ENCODE results near the gene OR10A4. TPM values are rescaled to one million over a fixed set of nuclear protein-coding genes. Genes with fewer than 3 reads are reported as not detected.
"Not testable (repeated sequence)": the region's sequence is repeated elsewhere in the genome, so short reads cannot be mapped to it uniquely, and the experiment has no call there.

The OR10A4 gene
- total and polyA plus RNA-seq, 5 donors: not detected

DNA sequence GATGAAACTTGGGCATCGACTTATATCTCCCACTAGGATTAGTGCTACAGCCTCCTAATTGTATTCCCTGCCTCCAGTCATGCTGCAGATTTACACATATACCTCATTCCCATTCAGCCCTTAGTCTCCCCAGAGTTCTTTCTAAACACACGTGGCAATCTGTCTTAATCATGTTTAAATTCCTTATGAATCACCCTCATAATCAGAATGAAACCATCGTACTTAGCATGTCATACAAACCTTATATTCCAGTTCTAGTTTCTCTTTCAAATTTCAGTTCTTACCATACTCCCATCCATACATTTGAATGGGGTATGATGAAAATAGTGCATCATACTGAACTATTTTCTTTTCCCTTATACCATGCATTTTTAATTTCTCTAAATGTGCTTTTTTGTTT is 19.6 kb upstream of the OR10A4 start:
- H3K27ac ChIP-seq (ENCODE audit: low read length): no peak overlapping the region
- ATAC-seq (no peak), DNase-seq (no peak)
- H3K4me3 ChIP-seq (ENCODE audit: low read length): no peak overlapping the region
- no peaks in the 10 kb centered on the region for H3K4me1 ChIP-seq (ENCODE audit: control insufficient read depth, insufficient read depth, low read length)
- no peaks in the 10 kb centered on the region for H3K9me3 ChIP-seq (ENCODE audit: control insufficient read depth, low read length)
- WGBS: 66% methylated on average over 3 of the region's 3 CpGs
- no peaks in the 10 kb centered on the region for H3K27me3 ChIP-seq (ENCODE audit: control insufficient read depth, insufficient read depth)
- intact Hi-C loops (cut with DNase I): no loop called here

DNA sequence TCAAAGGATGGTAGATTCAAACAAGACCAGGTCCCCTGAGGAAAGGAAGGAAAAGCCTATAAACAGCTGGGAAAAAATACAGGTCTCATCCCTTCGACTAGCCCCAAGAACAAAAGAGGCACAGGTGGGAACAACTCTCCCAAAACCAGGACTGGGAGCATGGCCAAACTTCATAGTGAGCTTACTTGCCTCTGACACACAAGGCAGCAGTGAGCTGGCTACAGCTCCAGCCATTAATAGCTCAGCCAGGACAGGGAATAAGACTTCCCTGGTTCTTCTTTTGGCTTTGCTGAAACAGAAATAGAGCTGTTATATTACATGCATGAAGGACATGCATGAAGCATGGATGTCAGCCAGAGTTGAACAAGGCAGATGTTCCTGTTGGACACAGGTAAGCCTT is 13.5 kb upstream of the OR10A4 start, which contains the start of gene OR10A2:
Gene OR10A2, plus strand, starts transcription at position 97 of the 400 bp plus-strand sequence. CDS start 6,698 bp downstream, outside the sequence.
- H3K27ac ChIP-seq (ENCODE audit: low read length): no peak within 1 kb of the TSS
- no peak within 1 kb of the TSS for H3K4me3 ChIP-seq (ENCODE audit: low read length)
- no peaks in the 10 kb centered on the region for H3K9me3 ChIP-seq (ENCODE audit: control insufficient read depth, low read length)
- peak in 1 of 2 donors; percentile 41 for ATAC-seq
- intact Hi-C loops (cut with DNase I): no loop called here
- no peaks in the 10 kb centered on the region for H3K27me3 ChIP-seq (ENCODE audit: control insufficient read depth, insufficient read depth)
- DNase-seq: no peak
- 41% methylated on average over 1 of the region's 1 CpG for WGBS
- no peaks in the 10 kb centered on the region for H3K4me1 ChIP-seq (ENCODE audit: control insufficient read depth, insufficient read depth, low read length)

DNA sequence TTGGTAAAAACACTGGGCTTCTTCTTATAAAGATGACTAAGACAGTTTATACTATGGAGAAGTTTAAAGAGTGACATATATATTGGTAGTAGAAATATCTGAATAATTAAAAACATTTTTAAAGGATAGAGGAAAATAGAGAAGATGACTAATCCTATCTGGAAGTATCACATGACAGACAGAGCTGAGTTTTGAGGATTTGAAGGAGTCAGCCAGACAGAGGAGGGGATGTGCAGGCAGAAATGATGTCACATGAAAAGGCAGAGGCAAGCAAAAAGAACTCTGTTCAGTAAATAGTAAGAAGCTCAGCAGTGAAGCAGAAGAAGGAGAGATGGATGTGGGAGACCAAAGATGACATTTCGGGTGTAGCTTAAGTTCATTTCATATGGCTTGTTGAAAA is 12.0 kb upstream of the OR10A4 start:
- Histone ChIP-seq H3K4me1 (ENCODE audit: control insufficient read depth, insufficient read depth, low read length) (no peaks in the 10 kb centered on the region), H3K27me3 (ENCODE audit: control insufficient read depth, insufficient read depth) (no peaks in the 10 kb centered on the region), H3K9me3 (ENCODE audit: control insufficient read depth, low read length) (no peaks in the 10 kb centered on the region), H3K4me3 (ENCODE audit: low read length) (no peak overlapping the region), H3K27ac (ENCODE audit: low read length) (no peak overlapping the region)
- ATAC-seq (no peak), DNase-seq (no peak)
- intact Hi-C loops (cut with DNase I): no loop called here
- WGBS: 87% methylated on average over 1 of the region's 1 CpG

DNA sequence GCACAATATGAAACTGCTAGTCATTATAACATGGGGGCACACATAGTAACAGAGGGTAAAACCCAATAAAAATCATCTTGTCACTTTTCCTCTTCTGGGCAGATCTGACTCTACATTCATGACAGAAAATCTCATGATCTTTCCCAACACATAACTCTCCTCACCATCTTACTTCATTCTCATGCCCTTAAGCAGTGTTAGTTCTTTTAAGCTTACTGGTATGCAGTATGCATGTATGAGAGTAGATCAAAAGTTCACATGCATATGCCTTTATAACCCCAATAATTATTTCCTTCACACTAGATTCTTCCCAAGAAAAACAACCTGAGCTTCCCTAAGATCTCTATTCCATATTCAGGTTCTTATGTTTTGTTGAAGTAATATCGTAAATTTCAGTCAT is 5.1 kb upstream of the OR10A4 start:
- 86% methylated on average over 1 of the region's 1 CpG for WGBS
- no peaks in the 10 kb centered on the region for H3K4me1 ChIP-seq (ENCODE audit: control insufficient read depth, insufficient read depth, low read length)
- H3K9me3 ChIP-seq (ENCODE audit: control insufficient read depth, low read length): no peaks in the 10 kb centered on the region
- H3K27me3 ChIP-seq (ENCODE audit: control insufficient read depth, insufficient read depth): no peaks in the 10 kb centered on the region
- ATAC-seq (no peak), DNase-seq (no peak)
- H3K4me3 ChIP-seq (ENCODE audit: low read length): no peak overlapping the region
- no peak overlapping the region for H3K27ac ChIP-seq (ENCODE audit: low read length)
- intact Hi-C loops (cut with DNase I): no loop called here

DNA sequence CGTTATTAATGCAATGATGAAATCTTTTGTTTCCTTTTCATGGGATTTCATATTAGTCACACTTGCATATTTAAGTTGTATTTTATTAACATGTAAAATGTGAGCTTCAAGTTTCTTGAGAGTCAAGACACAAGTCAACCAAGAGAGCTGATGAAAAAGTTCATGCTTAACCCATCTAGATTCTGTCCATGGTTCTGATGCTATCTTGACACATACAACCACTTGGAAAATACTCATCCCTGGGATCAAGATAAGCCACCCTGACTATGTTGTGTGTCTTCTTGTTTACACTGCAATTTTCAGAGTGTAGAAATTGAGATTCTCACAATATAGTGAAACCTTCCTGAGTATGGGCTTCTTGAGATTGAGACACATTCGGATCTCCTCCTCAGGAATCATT is 664 bp upstream of the OR10A4 start:
- DNase-seq (no peak), ATAC-seq (no peak)
- Histone ChIP-seq H3K27me3 (ENCODE audit: control insufficient read depth, insufficient read depth) (no peaks in the 10 kb centered on the region), H3K27ac (ENCODE audit: low read length) (no peak overlapping the region), H3K9me3 (ENCODE audit: control insufficient read depth, low read length) (no peaks in the 10 kb centered on the region), H3K4me1 (ENCODE audit: control insufficient read depth, insufficient read depth, low read length) (no peaks in the 10 kb centered on the region), H3K4me3 (ENCODE audit: low read length) (no peak overlapping the region)
- intact Hi-C loops (cut with DNase I): no loop called here
- 84% methylated on average over 2 of the region's 2 CpGs for WGBS

DNA sequence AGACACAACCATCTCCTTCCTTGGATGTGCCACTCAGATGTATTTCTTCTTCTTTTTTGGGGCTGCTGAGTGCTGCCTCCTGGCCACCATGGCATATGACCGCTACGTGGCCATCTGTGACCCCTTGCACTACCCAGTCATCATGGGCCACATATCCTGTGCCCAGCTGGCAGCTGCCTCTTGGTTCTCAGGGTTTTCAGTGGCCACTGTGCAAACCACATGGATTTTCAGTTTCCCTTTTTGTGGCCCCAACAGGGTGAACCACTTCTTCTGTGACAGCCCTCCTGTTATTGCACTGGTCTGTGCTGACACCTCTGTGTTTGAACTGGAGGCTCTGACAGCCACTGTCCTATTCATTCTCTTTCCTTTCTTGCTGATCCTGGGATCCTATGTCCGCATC is 489 bp downstream of the OR10A4 start:
- Histone ChIP-seq H3K27me3 (ENCODE audit: control insufficient read depth, insufficient read depth) (no peaks in the 10 kb centered on the region), H3K27ac (ENCODE audit: low read length) (no peak overlapping the region), H3K4me1 (ENCODE audit: control insufficient read depth, insufficient read depth, low read length) (no peaks in the 10 kb centered on the region), H3K4me3 (ENCODE audit: low read length) (no peak overlapping the region), H3K9me3 (ENCODE audit: control insufficient read depth, low read length) (no peaks in the 10 kb centered on the region)
- 71% methylated on average over 3 of the region's 3 CpGs for WGBS
- intact Hi-C loops (cut with DNase I): no loop called here
- DNase-seq: no peak
- ATAC-seq: no peak

DNA sequence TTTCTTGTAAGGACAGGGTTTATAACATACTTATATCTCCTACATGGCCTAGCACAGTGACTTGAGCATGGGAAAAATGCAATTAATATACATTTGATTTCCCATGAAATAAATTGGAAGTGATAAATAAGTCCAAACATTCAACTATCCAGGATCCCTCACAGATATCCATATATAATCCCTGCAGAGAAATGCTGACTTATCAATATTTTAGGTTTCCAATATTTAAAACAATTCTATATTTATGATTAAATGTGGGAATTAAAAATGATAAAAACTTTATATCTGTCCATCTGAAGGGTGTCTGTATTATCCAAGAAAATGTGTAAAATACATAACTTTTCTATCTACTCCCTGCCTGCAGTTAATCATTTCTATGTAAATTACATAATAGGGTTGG is 6.3 kb downstream of the OR10A4 start:
- Histone ChIP-seq H3K4me3 (ENCODE audit: low read length) (no peak overlapping the region), H3K27ac (ENCODE audit: low read length) (no peak overlapping the region), H3K4me1 (ENCODE audit: control insufficient read depth, insufficient read depth, low read length) (no peaks in the 10 kb centered on the region), H3K9me3 (ENCODE audit: control insufficient read depth, low read length) (no peaks in the 10 kb centered on the region), H3K27me3 (ENCODE audit: control insufficient read depth, insufficient read depth) (no peaks in the 10 kb centered on the region)
- ATAC-seq: no peak
- intact Hi-C loops (cut with DNase I): no loop called here
- DNase-seq: no peak

DNA sequence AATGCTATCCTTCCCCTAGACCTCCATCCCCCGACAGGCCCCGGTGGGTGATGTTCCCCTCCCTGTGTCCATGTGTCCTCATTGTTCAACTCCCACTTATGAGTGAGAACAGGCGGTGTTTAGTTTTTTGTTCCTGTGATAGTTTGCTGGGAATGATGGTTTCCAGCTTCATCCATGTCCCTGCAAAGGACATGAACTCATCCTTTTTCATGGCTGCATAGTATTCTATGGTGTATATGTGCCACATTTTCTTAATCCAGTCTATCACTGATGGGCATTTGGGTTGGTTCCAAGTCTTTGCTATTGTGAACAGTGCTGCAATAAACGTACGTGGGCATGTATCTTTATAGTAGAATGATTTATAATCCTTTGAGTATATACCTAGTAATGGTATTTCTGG is 11.3 kb downstream of the OR10A4 start:
- WGBS: 85% methylated on average over 5 of the region's 5 CpGs
- not testable (repeated sequence) for DNase-seq

DNA sequence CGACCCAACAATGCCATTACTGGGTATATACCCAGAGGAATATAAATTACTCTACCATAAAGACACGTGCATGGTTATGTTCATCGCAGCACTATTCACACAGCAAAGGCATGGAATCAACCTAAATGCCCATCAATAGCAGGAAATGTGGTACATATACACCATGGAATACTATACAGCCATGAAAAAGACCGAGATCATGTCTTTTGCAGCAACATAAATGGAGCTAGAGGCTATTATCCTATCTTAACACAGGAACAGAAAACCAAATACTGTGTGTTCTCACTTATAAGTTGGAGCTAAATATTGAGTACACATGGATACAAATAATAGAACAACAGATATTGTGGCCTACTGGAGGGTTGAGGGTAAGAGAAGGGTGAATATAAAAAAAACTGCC is 12.4 kb downstream of the OR10A4 start:
- intact Hi-C loops (cut with DNase I): no loop called here
- no peak for DNase-seq
- WGBS: 83% methylated on average over 4 of the region's 4 CpGs

More for the DNA sequence above, 11.3 kb downstream of the OR10A4 start:
- H3K9me3 ChIP-seq (ENCODE audit: control insufficient read depth, low read length); ATAC-seq; H3K27ac ChIP-seq (ENCODE audit: low read length); H3K4me1 ChIP-seq (ENCODE audit: control insufficient read depth, insufficient read depth, low read length); H3K4me3 ChIP-seq (ENCODE audit: low read length); intact Hi-C loops (cut with DNase I); H3K27me3 ChIP-seq (ENCODE audit: control insufficient read depth, insufficient read depth): not testable (repeated sequence)

DNA sequence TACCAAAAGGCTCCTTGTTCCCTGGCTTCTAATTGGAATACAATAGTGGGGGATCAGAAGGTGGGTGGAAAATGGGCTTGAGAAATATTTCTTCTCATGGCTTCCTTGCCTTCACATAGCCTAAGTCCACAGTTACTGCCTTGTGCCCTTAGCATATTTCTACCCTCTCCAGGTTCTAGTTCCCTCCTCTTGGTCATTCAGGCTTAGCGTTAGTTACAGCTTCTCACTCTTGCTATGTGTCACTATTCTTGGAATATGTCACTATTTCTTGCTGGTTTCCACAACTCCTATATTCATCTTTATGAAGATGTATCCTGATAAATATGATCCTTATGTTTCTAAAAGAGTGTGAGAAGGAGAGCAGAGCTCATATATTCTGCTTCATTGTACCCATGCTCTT is 13.4 kb downstream of the OR10A4 start:
- ATAC-seq (no peak), DNase-seq (no peak)
- H3K27ac ChIP-seq (ENCODE audit: low read length): no peak overlapping the region
- 86% methylated on average over 1 of the region's 1 CpG for WGBS
- no peaks in the 10 kb centered on the region for H3K4me1 ChIP-seq (ENCODE audit: control insufficient read depth, insufficient read depth, low read length)
- no peaks in the 10 kb centered on the region for H3K9me3 ChIP-seq (ENCODE audit: control insufficient read depth, low read length)
- H3K27me3 ChIP-seq (ENCODE audit: control insufficient read depth, insufficient read depth): no peaks in the 10 kb centered on the region
- H3K4me3 ChIP-seq (ENCODE audit: low read length): no peak overlapping the region
- intact Hi-C loops (cut with DNase I): no loop called here

More for the DNA sequence above, 12.4 kb downstream of the OR10A4 start:
- Histone ChIP-seq H3K9me3 (ENCODE audit: control insufficient read depth, low read length) (no peaks in the 10 kb centered on the region), H3K4me1 (ENCODE audit: control insufficient read depth, insufficient read depth, low read length) (no peaks in the 10 kb centered on the region), H3K27me3 (ENCODE audit: control insufficient read depth, insufficient read depth) (no peaks in the 10 kb centered on the region), H3K27ac (ENCODE audit: low read length) (no peak overlapping the region), H3K4me3 (ENCODE audit: low read length) (no peak overlapping the region)
- ATAC-seq: no peak

DNA sequence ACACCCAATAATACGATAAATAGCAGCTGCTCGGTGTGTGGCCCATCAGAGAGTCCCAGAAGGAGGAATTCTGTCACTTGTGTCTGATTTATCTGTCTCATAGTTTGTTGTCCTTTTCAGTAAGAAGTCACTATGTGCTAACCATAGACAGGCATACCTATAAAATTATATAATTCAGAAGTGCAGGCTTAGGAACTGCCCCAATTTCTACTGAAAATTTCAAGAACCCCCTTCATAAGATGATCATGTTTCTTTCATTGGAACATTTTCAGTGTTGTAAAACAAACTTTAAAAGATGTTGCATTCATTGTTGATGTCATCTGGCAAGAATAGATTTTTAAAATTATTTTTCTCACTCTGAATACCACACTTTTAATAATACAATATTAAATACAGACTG is 16.0 kb downstream of the OR10A4 start, which contains the start of gene OR2D2:
Gene OR2D2, minus strand, starts transcription at position 101 of the 400 bp plus-strand sequence. Its CDS starts 0 bp downstream, at position 101.
- WGBS: 85% methylated on average over 2 of the region's 2 CpGs
- Histone ChIP-seq H3K4me3 (ENCODE audit: low read length) (no peak within 1 kb of the TSS), H3K27me3 (ENCODE audit: control insufficient read depth, insufficient read depth) (no peaks in the 10 kb centered on the region), H3K9me3 (ENCODE audit: control insufficient read depth, low read length) (no peaks in the 10 kb centered on the region), H3K4me1 (ENCODE audit: control insufficient read depth, insufficient read depth, low read length) (no peaks in the 10 kb centered on the region), H3K27ac (ENCODE audit: low read length) (no peak within 1 kb of the TSS)
- no peak for DNase-seq
- no peak for ATAC-seq
- intact Hi-C loops (cut with DNase I): no loop called here

DNA sequence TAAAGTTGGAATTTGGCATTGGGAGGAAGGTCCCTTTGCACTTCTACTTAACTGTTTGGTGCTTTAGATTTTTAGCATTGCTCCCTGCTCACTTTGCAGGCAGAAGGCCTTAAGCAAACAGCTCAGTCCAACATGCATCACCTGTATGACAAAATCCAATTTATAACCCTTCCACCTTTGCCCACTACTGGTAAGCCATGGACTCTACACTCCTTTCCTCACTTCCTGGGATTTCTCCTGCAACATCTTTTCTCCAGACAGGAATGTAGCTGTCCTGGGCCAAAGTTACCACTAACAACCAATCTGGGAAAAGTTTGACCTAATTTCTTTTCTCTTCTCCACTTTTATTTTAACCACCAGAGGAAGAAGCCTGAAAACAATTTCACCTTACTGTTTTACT is 17.7 kb downstream of the OR10A4 start:
- no peaks in the 10 kb centered on the region for H3K9me3 ChIP-seq (ENCODE audit: control insufficient read depth, low read length)
- DNase-seq (no peak), ATAC-seq (no peak)
- no peaks in the 10 kb centered on the region for H3K4me1 ChIP-seq (ENCODE audit: control insufficient read depth, insufficient read depth, low read length)
- H3K27ac ChIP-seq (ENCODE audit: low read length): no peak overlapping the region
- intact Hi-C loops (cut with DNase I): no loop called here
- no peak overlapping the region for H3K4me3 ChIP-seq (ENCODE audit: low read length)
- no peaks in the 10 kb centered on the region for H3K27me3 ChIP-seq (ENCODE audit: control insufficient read depth, insufficient read depth)

Measured in right cardiac atrium (tissue), 5 donors.